GM20431 (cell line): ENCODE measurements around the gene LRP1.

Source experiments
- in situ Hi-C: fragments of 300-500 bp; cut with MseI, MboI; formaldehyde crosslinking; loops from one replicate; pipeline ENCODE4 v1.15.0; 2020; ENCODE audit warnings: low sequenced_read_pairs; ENCODE audit not compliant: unreplicated experiment

The LRP1 gene

GRCh38 chr12:57127726-57128518, at the start of gene LRP1:
TSS of gene LRP1 (plus strand) at chr12:57128483. CDS start at chr12:57128965, 482 bp downstream.
- in situ Hi-C loops, result loop anchor here (5.0 kb wide), 1 partner anchor 49 kb away; no protein-coding TSS in a partner anchor

- in situ Hi-C loops, result no loop called here
These were observed 49.5 kb upstream of the LRP1 start, which contains the start of gene NEMP1 for GRCh38 chr12:57078519-57079404. TSS of gene NEMP1 (minus strand) at chr12:57078791. CDS start at chr12:57078745, 46 bp downstream.

GRCh38 chr12:57079821-57080220, 48.5 kb upstream of the LRP1 start:
- in situ Hi-C loops, result no loop called here

GRCh38 chr12:57080855-57081254, 47.4 kb upstream of the LRP1 start:
- in situ Hi-C loops, result no loop called here

- in situ Hi-C loops, result no loop called here
These were observed 42.2 kb upstream of the LRP1 start for GRCh38 chr12:57085999-57086492.

- in situ Hi-C loops, result no loop called here
These were observed 41.7 kb upstream of the LRP1 start for GRCh38 chr12:57086493-57087009.

- in situ Hi-C loops, result no loop called here
These were observed 41.1 kb upstream of the LRP1 start for GRCh38 chr12:57087010-57087690.

GRCh38 chr12:57087691-57088353, 40.5 kb upstream of the LRP1 start:
- in situ Hi-C loops, result no loop called here

- in situ Hi-C loops, result no loop called here
These were observed 39.7 kb upstream of the LRP1 start, which contains the start of gene NAB2 for GRCh38 chr12:57088354-57089270. TSS of gene NAB2 (plus strand) at chr12:57089114. CDS start at chr12:57089272, 158 bp downstream.

- in situ Hi-C loops, result no loop called here
These were observed 38.7 kb upstream of the LRP1 start for GRCh38 chr12:57089271-57090245.

GRCh38 chr12:57090490-57090889, 37.8 kb upstream of the LRP1 start:
- in situ Hi-C loops, result no loop called here

- in situ Hi-C loops, result no loop called here
These were observed 37.2 kb upstream of the LRP1 start for GRCh38 chr12:57090924-57091637.

GRCh38 chr12:57091638-57092528, 36.4 kb upstream of the LRP1 start:
- in situ Hi-C loops, result no loop called here

- in situ Hi-C loops, result no loop called here
These were observed 35.8 kb upstream of the LRP1 start for GRCh38 chr12:57092529-57092862.

GRCh38 chr12:57092876-57093414, 35.3 kb upstream of the LRP1 start:
- in situ Hi-C loops, result no loop called here
